GM18867 (cell line): ENCODE measurements around the gene SLC6A19.
A peak's percentile ranks its signal among the peaks of the same experiment; 100 is the strongest.

ENCODE experiments used
- ATAC-seq: cut with Tn5 transposase; IDR thresholded peaks from one replicate; pipeline ENCODE4 v1.9.1; 2021; ENCODE audit warnings: mild to moderate bottlenecking, moderate library complexity; ENCODE audit not compliant: unreplicated experiment

Gene SLC6A19

GRCh38 chr5:1165864-1166263, 35.5 kb upstream of the SLC6A19 start:
- no peak for ATAC-seq

GRCh38 chr5:1166370-1166769, 35.0 kb upstream of the SLC6A19 start:
- no peak for ATAC-seq

DNA sequence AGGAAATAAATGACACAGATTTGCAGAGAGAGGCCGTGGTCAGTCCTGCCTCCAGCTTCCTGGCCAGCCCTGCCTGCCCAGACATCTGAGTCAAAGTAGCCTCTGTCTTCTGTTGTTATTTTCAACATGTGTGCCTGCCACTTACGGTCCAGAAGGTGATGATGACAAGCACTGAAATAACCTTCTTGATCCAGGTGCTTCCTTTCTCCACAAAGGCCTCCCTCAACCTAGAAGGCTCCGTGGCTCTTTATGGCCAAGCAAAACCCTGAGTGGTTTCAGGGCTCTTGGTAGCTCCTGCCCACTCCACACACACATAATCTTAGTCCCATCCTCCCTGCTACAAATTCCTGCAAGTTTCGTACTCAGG, 34.1 kb upstream of the SLC6A19 start:
- ATAC-seq, result no peak

DNA sequence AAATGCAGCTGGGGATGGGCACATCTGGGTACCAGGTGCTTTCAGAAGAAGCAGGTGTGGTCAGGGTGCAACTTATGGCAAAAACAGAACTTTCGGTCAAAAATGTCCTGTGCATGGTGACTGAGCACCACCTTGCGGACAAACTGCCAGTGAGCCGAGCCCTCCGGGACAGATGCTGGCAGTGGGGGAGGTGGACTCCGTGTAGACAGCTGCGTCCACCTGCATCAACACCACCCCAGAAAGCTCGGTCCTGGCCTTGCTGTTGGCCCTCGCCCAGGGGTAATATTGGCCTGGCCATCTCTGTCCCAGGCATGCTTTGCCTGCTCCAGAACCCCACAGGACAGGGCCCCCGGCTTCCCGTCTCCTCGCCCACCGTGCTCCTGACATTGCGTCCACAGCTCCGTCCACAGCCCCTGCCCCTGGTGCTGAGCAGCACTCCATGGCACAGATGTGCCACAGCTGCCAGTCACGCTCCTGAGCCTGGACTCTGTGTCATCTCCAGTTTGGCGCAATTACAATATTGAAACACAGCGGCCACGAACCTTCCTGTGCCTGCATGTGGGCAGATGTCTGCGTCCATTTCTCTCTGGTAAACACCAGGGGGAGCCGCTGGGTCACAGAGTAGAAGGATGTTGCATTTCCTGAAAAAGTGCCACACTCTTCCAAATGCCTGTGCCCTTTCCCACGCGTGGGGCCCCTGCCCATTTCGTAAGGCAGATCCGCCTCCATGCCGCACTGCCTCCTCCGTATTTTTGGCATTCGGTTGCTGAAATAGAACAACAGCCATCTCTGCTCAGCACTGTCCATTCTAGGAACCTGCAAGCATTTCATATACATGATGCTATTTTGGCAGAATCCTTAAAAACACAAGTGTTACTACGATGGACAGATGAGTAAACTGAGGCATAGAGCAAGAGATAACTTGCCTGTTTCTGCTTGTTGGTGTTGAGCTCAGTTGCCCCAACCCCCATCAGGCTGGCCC, 33.4 kb upstream of the SLC6A19 start:
- peak; percentile 63 for ATAC-seq

GRCh38 chr5:1168796-1169195, 32.6 kb upstream of the SLC6A19 start:
- no peak for ATAC-seq

DNA sequence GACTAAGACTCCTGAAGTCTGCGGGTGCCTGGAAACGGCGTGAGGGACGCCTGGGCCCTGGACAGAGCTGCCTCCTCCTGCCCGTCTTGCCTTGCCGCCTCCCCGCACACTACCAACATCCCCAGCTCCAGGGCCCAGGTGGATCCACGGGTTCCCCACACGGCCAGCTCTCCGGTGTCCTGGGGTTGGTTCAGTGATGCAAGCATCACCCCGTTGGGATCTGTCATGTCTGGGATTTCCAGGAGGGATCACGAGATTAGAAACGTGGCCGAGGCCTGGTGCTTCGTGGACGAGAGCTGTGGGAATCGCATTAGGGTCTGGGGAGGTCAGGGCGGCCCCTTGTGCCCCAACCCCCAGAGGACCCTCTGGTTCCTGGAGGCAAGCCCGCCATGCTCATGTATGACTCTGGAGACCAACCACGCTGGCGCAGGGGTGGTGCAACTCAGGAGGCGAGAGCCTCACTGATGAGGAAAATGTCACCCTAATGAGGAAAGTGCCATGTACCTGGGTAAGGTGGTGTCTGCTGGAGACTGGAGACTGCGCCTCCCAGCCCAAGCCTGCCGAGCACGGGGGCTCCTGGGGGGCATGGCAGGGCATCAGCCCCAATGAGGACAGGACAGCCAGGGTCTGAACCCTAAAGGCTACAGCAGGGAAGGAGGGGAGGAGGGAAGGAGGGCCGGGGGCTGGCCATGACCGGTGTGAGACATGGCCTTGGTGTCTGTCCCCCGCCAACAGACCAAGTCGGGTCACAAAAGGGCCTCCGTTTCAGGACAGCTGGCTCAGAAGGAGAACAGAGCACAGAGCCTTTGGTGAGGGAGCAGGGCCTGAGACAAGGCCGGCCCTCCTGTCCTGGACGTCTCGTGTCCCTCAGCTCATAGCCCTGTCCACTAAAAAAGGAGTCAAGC, 31.9 kb upstream of the SLC6A19 start:
- ATAC-seq, result no peak

- ATAC-seq, result no peak
Observed at GRCh38 chr5:1171340-1171941, 30.0 kb upstream of the SLC6A19 start.

- no peak for ATAC-seq
Observed at GRCh38 chr5:1172007-1172581, 29.3 kb upstream of the SLC6A19 start.

DNA sequence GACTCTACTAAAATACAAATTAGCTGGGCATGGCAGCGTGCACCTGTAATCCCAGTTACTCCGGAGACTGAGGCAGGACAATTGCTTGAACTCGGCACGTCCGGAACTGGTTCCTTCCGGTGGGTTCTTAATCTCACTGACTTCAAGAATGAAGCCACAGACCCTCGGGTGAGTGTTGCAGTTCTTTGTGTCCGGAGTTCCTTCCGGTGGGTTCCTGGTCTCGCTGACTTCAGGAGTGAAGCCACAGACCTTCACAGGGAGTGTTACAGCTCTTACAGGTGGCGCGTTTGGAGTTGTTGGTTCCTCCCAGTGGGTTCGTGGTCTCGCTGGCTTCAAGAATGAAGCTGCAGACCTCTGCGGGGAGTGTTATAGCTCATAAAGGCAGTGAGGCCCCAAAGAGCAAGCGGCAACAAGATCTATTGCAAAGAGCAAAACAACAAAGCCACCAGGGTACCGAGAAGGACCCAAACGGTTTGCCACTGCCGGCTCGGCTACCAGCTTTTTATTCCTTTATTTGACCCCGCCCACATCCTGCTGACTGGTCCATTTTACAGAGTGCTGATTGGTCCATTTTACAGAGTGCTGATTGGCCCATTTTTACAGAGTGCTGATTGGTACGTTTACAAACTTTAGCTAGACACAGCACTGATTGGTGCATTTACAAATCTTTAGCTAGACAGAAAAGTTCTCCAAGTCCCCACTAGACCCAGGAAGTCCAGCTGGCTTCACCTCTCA, 28.6 kb upstream of the SLC6A19 start:
- ATAC-seq, result no peak

DNA sequence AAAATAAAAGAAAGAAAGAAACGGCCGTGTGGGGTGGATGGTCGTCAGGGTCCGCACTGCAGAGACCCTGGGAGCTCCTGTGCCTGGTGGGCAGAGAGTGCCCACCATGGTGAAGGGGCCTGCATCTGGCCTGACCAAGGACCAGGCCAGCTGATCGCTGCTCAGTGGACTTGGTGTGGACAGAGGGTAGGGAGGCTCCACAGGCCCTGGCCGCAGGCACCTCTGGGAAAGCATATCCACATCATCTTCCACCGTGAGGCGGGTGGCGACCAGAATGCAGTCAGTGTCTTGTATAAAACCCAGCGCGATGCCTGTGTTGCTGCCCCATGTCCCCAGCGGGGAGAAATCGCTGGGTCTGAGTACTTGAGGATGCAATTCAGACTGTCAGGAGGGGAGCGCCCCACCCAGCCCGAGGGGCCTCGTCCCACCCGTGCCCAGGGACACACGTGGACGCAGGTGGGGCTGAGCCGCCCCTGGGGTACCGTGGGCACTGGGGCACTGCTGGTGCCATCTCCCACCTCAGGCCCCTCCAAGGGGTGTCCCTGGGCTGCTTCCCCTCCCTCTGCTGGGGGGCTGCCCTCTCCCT, 27.8 kb upstream of the SLC6A19 start:
- ATAC-seq, result no peak

DNA sequence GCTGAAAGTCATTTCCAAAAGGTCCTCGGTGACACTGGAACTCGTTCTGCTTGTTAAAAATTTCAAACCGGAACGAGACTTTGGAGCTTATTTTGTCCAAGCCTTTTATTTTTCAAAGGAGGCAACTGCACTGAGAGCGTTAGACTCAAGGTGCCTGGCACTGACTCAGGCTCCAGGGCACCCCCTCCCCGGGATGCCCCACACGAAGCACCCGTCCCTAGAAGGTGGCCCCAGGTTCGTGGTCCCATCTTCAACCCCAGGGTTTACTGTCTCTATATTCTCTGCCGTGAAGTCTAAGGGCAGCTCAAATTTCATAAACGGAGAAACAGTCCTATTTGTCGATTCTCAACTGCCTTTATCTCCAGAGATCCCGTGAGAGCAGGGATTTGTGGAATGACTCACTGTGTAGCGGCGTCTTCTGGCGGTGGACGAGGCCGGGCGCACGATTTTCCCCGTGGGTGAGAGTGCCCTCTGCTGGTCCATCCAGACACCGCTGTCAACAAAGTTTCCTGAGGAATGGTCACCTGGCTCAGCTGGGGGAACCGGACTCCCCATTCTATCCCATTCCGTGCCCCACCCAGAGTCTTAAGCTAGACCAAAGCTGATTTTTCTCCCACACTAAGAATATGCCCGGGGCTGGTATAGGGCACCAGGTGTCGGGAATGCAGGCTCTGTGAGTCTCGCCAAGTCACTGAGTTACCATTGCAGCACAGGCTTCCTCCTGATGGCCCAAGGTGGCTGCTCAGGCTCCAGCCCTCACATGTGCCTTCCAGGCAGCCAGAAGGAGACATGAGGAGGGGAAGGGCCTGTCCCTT, 27.1 kb upstream of the SLC6A19 start:
- ATAC-seq, result no peak

DNA sequence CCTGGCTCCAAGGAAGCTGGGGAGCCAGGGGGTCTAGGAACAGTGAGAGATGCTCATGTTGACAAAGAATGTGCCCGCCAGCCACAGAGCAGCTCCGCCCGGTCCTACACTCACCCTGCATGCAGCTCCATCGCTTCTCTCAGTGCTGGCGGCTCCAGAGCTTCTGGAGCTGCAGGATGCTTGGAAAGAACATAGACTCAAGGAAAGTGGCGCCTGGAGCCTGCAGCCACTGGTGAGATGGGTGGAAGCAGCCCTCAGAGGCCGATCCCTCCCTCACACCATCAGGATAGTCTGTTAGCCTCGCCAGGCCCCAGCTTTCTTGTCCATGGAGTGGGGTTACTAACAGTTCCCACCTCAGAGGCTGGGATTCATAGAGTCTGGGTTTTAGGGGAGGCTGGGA, 26.4 kb upstream of the SLC6A19 start:
- no peak for ATAC-seq

GRCh38 chr5:1175801-1176472, 25.5 kb upstream of the SLC6A19 start:
- no peak for ATAC-seq

- no peak for ATAC-seq
Observed at GRCh38 chr5:1176473-1177391, 24.7 kb upstream of the SLC6A19 start.

GRCh38 chr5:1177826-1178528, 23.4 kb upstream of the SLC6A19 start:
- no peak for ATAC-seq

DNA sequence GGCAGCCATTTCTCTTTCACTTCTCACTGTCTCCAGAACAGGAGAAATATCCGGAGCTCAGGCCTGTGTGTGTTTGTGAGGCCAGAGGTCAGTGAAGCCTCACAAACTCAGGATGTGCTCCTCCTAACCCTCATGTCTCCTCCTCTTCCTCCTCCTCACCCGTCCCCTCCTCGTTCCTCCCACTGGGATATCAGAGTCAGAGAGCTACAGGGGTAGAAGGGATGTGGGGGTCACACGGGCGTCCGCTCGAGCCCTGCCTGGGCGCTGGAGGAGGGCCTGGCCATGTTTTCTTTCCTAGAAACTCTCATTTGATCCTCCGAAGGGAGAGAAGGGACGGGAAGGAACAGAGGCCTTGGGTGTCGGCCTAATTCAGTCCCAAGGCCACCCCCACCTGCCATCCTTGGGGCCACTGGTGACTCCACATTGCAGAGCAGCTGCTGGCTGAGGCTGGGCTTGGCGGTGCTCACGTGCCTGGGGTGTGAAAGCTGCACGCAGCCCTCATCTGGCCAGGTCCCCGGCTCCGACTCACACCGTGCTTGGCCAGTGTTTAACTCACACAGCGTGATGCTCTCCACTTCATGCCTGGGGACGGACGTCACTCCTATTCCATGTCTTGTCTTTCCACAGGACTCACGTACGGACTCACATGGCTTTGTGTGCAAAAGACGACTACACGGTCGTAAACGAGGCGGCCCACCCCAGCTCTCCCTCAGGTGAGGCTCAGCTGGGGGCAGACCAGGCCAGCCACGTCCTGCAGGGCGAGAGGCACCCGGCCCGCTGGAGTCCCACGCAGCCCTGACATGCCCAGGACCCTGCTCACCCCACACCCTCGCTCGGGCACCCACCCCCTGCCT, 22.6 kb upstream of the SLC6A19 start:
- no peak for ATAC-seq
